Panc1 (cell line): Measurements from ENCODE around the gene CMTM8.

ENCODE experiments used
- CTCF ChIP-seq: fragments of 450-650 bp; IDR thresholded peaks from 2 replicates; pipeline ENCODE4 v1.5.1; 2017; ENCODE audit warnings: mild to moderate bottlenecking
- REST ChIP-seq, 2 experiments: IDR thresholded peaks; 2 replicates each; pipeline ENCODE4 v1.6.1; 2011 to 2012; ENCODE audit warnings: low read depth in 2 of 2, control low read depth in 1 of 2, low read length in 1 of 2, mild to moderate bottlenecking in 1 of 2, moderate library complexity in 1 of 2; ENCODE audit not compliant: insufficient read depth in 1 of 2
- TCF7L2 ChIP-seq: IDR thresholded peaks from 2 replicates; pipeline ENCODE4 v1.6.1; 2011; ENCODE audit warnings: mild to moderate bottlenecking, low read depth, low read length, inconsistent platforms

- no peak for TF ChIP-seq CTCF
- TF ChIP-seq TCF7L2: no peak
- no peak for TF ChIP-seq REST (IDR thresholded peaks at IDR 0.05; ENCODE audit: insufficient read depth in 1 of 2, low read depth in 2 of 2, low read length in 1 of 2)
These were observed 53.8 kb downstream of the CMTM8 start for GRCh38 chr3:32292085-32292796.
